SK-N-SH treated with all-trans-retinoic acid at 6 μM for 48 hours (cell line): ENCODE results near the gene BRD1.

Experiments used
- ATAC-seq: fragments of 200-7000 bp; cut with Tn5 transposase; 3 replicates; pipeline ENCODE4 v1.9.1; 2020; ENCODE audit warnings: mild to moderate bottlenecking, moderate library complexity
- ARNTL ChIP-seq: fragments of 450-650 bp; formaldehyde crosslinking; IDR thresholded peaks from 2 replicates; pipeline ENCODE4 v1.5.0; 2020; ENCODE audit warnings: low read depth, mild to moderate bottlenecking, moderate library complexity, borderline replicate concordance
- BACH2 ChIP-seq: fragments of 250-450 bp; sonication (Bioruptor Pico); IDR thresholded peaks from 2 replicates; pipeline ENCODE4 v1.9.0; 2021; ENCODE audit warnings: mild to moderate bottlenecking, borderline replicate concordance
- CSDC2 ChIP-seq: fragments of 250-450 bp; sonication (Bioruptor Pico); IDR thresholded peaks from 2 replicates; pipeline ENCODE4 v1.5.0; 2020; ENCODE audit warnings: mild to moderate bottlenecking, moderate library complexity
- ESRRG ChIP-seq: fragments of 250-450 bp; sonication (Bioruptor Pico); IDR thresholded peaks from 2 replicates; pipeline ENCODE4 v1.6.1; 2021; ENCODE audit warnings: mild to moderate bottlenecking
- GLIS3 ChIP-seq: fragments of 250-450 bp; sonication (Bioruptor Pico); IDR thresholded peaks from 2 replicates; pipeline ENCODE4 v1.5.0; 2020; ENCODE audit warnings: mild to moderate bottlenecking, moderate library complexity
- ISL1 ChIP-seq: fragments of 250-450 bp; sonication (Bioruptor Pico); IDR thresholded peaks from 2 replicates; pipeline ENCODE4 v2.1.2; 2022; ENCODE audit warnings: mild to moderate bottlenecking, moderate library complexity
- OSR1 ChIP-seq: fragments of 250-450 bp; sonication (Bioruptor Pico); IDR thresholded peaks from 2 replicates; pipeline ENCODE4 v1.8.0; 2022; ENCODE audit warnings: moderate library complexity, mild to moderate bottlenecking, inconsistent platforms
- PPARA ChIP-seq: fragments of 250-450 bp; sonication (Bioruptor Pico); IDR thresholded peaks from 2 replicates; pipeline ENCODE4 v1.5.0; 2020; ENCODE audit warnings: mild to moderate bottlenecking, borderline replicate concordance
- RARB ChIP-seq: fragments of 250-450 bp; sonication (Bioruptor Pico); IDR thresholded peaks from 2 replicates; pipeline ENCODE4 v1.8.0; 2021; ENCODE audit warnings: mild to moderate bottlenecking, moderate library complexity
- SNAI2 ChIP-seq: fragments of 250-450 bp; sonication (Bioruptor Pico); IDR thresholded peaks from 2 replicates; pipeline ENCODE4 v1.5.0; 2020; ENCODE audit warnings: mild to moderate bottlenecking, moderate library complexity
- TCF4 ChIP-seq: fragments of 250-450 bp; sonication (Bioruptor Pico); IDR thresholded peaks from 2 replicates; pipeline ENCODE4 v1.8.0; 2021; ENCODE audit warnings: mild to moderate bottlenecking, moderate library complexity, borderline replicate concordance
- TOX ChIP-seq: fragments of 250-450 bp; sonication (Bioruptor Pico); IDR thresholded peaks from 2 replicates; pipeline ENCODE4 v1.8.0; 2021; ENCODE audit warnings: mild to moderate bottlenecking, moderate library complexity, borderline replicate concordance
- ZC3H10 ChIP-seq: fragments of 250-450 bp; sonication (Bioruptor Pico); IDR thresholded peaks from 2 replicates; pipeline ENCODE4 v1.5.1; 2021; ENCODE audit warnings: mild to moderate bottlenecking, moderate library complexity
- ZFP3 ChIP-seq: fragments of 250-450 bp; sonication (Bioruptor Pico); IDR thresholded peaks from 2 replicates; pipeline ENCODE4 v1.5.0; 2020; ENCODE audit warnings: mild to moderate bottlenecking, moderate library complexity
- ZFP30 ChIP-seq: fragments of 450-650 bp; formaldehyde crosslinking; IDR thresholded peaks from 2 replicates; pipeline ENCODE4 v1.5.0; 2022; ENCODE audit warnings: mild to moderate bottlenecking, moderate library complexity
- ZNF565 ChIP-seq: fragments of 450-650 bp; formaldehyde crosslinking; conservative IDR thresholded peaks from 2 replicates; pipeline ENCODE4 v1.5.0; 2020; ENCODE audit warnings: low read depth, mild to moderate bottlenecking, moderate library complexity
- ZNF70 ChIP-seq: fragments of 450-650 bp; formaldehyde crosslinking; IDR thresholded peaks from 2 replicates; pipeline ENCODE4 v1.5.0; 2020; ENCODE audit warnings: mild to moderate bottlenecking, moderate library complexity
- ZNF8 ChIP-seq: fragments of 450-650 bp; formaldehyde crosslinking; IDR thresholded peaks from 2 replicates; pipeline ENCODE4 v1.5.0; 2020; ENCODE audit warnings: mild to moderate bottlenecking, moderate library complexity
- TF ChIP-seq, protein P1 (sequence below): fragments of 250-450 bp; sonication (Bioruptor Pico); IDR thresholded peaks from 2 replicates; pipeline ENCODE4 v1.5.1; 2021; ENCODE audit warnings: mild to moderate bottlenecking, moderate library complexity
- TF ChIP-seq, protein P2 (sequence below): fragments of 250-450 bp; sonication (Bioruptor Pico); IDR thresholded peaks from 2 replicates; pipeline ENCODE4 v1.5.0; 2020; ENCODE audit warnings: mild to moderate bottlenecking, moderate library complexity
- TF ChIP-seq, protein P3 (sequence below): fragments of 250-450 bp; sonication (Bioruptor Pico); IDR thresholded peaks from 2 replicates; pipeline ENCODE4 v1.5.1; 2020; ENCODE audit warnings: low read depth, mild to moderate bottlenecking, moderate library complexity
- TF ChIP-seq, protein P4 (sequence below): fragments of 250-450 bp; sonication (Bioruptor Pico); IDR thresholded peaks from 2 replicates; pipeline ENCODE4 v1.8.0; 2020; ENCODE audit warnings: mild to moderate bottlenecking, moderate library complexity, borderline replicate concordance

The BRD1 gene

DNA sequence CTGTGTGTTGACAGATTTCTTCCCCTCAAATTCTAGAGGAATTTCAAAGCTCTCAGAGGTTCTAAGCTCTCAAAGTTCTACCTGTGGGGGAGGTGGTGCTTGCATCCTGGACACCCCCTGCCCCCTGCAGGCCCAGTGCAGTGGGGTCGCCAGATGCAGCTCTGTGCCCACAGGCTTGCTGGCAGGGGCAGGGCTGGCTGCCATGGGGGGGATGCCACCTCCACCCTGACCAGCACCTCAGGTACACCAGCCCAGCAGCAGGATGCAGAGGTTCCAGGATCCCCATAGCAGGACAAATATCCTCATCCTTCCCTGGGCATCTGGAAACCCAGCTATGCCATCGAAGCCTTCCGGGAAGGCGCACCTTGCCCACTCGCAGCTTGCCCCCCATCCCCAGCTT, 91.1 kb downstream of the BRD1 start:
- TF ChIP-seq ZFP30 (CRISPR knock-in tag) (no peak), CSDC2 (no peak), TCF4 (no peak), SNAI2 (CRISPR knock-in tag) (no peak), ZFP3 (CRISPR knock-in tag) (no peak), ISL1 (no peak), RARB (no peak)
- TF ChIP-seq, protein P1, sequence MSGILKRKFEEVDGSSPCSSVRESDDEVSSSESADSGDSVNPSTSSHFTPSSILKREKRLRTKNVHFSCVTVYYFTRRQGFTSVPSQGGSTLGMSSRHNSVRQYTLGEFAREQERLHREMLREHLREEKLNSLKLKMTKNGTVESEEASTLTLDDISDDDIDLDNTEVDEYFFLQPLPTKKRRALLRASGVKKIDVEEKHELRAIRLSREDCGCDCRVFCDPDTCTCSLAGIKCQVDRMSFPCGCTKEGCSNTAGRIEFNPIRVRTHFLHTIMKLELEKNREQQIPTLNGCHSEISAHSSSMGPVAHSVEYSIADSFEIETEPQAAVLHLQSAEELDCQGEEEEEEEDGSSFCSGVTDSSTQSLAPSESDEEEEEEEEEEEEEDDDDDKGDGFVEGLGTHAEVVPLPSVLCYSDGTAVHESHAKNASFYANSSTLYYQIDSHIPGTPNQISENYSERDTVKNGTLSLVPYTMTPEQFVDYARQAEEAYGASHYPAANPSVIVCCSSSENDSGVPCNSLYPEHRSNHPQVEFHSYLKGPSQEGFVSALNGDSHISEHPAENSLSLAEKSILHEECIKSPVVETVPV (CRISPR knock-in tag) = no peak
- TF ChIP-seq, protein P2, sequence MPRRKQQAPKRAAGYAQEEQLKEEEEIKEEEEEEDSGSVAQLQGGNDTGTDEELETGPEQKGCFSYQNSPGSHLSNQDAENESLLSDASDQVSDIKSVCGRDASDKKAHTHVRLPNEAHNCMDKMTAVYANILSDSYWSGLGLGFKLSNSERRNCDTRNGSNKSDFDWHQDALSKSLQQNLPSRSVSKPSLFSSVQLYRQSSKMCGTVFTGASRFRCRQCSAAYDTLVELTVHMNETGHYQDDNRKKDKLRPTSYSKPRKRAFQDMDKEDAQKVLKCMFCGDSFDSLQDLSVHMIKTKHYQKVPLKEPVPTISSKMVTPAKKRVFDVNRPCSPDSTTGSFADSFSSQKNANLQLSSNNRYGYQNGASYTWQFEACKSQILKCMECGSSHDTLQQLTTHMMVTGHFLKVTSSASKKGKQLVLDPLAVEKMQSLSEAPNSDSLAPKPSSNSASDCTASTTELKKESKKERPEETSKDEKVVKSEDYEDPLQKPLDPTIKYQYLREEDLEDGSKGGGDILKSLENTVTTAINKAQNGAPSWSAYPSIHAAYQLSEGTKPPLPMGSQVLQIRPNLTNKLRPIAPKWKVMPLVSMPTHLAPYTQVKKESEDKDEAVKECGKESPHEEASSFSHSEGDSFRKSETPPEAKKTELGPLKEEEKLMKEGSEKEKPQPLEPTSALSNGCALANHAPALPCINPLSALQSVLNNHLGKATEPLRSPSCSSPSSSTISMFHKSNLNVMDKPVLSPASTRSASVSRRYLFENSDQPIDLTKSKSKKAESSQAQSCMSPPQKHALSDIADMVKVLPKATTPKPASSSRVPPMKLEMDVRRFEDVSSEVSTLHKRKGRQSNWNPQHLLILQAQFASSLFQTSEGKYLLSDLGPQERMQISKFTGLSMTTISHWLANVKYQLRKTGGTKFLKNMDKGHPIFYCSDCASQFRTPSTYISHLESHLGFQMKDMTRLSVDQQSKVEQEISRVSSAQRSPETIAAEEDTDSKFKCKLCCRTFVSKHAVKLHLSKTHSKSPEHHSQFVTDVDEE (CRISPR knock-in tag) = no peak
- TF ChIP-seq, protein P3, sequence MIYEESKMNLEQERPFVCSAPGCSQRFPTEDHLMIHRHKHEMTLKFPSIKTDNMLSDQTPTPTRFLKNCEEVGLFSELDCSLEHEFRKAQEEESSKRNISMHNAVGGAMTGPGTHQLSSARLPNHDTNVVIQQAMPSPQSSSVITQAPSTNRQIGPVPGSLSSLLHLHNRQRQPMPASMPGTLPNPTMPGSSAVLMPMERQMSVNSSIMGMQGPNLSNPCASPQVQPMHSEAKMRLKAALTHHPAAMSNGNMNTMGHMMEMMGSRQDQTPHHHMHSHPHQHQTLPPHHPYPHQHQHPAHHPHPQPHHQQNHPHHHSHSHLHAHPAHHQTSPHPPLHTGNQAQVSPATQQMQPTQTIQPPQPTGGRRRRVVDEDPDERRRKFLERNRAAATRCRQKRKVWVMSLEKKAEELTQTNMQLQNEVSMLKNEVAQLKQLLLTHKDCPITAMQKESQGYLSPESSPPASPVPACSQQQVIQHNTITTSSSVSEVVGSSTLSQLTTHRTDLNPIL (CRISPR knock-in tag) = no peak
- ATAC-seq = no peak

DNA sequence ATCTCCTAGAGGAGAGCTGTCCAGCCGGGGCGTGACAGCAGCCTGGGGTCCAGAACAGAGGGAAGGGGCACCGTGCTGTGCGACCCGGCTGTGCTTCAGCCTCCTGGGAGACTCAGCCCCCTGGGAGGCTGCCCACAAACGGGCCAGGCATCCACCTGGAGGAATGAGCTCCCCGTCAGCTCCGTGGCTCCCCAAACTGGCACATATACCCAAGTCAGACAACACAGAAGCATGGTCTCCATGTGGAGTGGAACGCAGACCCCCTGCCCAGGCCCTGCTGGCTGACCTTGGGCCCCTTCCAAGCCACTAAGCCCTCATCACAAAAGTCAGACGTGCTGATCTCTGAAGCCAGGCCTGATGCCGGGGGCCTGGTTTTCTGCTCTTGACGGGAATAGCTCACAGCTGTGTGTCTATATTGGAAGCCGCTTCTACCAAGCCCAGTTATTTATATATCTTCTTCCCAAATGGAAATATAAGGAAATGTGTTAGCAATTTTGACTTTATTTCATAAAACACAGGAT, 91.7 kb downstream of the BRD1 start:
- TF ChIP-seq ESRRG (CRISPR knock-in tag) = no peak
- TF ChIP-seq ZNF565 (CRISPR knock-in tag) = no peak
- no peak for TF ChIP-seq ISL1
- TF ChIP-seq BACH2 (CRISPR knock-in tag) = no peak
- TF ChIP-seq OSR1 = no peak
- TF ChIP-seq, protein P2 (CRISPR knock-in tag) = no peak
- no peak for TF ChIP-seq GLIS3 (CRISPR knock-in tag)
- TF ChIP-seq PPARA (CRISPR knock-in tag) = no peak
- ATAC-seq = no peak

- ATAC-seq = peak; percentile 18; the same call in 1 of the 3 replicates
- no peak for TF ChIP-seq ARNTL (CRISPR knock-in tag)
- TF ChIP-seq ZNF8 (CRISPR knock-in tag) = no peak
- no peak for TF ChIP-seq ZC3H10 (CRISPR knock-in tag)
- no peak for TF ChIP-seq PPARA (CRISPR knock-in tag)
- TF ChIP-seq BACH2 (CRISPR knock-in tag) = no peak
- TF ChIP-seq ZNF70 = no peak
- no peak for TF ChIP-seq GLIS3 (CRISPR knock-in tag)
- no peak for TF ChIP-seq ESRRG (CRISPR knock-in tag)
- TF ChIP-seq, protein P2 (CRISPR knock-in tag) = no peak
- no peak for TF ChIP-seq OSR1
- no peak for TF ChIP-seq ZNF565 (CRISPR knock-in tag)
- TF ChIP-seq CSDC2 = no peak
- no peak for TF ChIP-seq TCF4
- no peak for TF ChIP-seq ZFP3 (CRISPR knock-in tag)
- no peak for TF ChIP-seq RARB
- no peak for TF ChIP-seq ISL1
- no peak for TF ChIP-seq TOX (CRISPR knock-in tag)
- TF ChIP-seq, protein P4, sequence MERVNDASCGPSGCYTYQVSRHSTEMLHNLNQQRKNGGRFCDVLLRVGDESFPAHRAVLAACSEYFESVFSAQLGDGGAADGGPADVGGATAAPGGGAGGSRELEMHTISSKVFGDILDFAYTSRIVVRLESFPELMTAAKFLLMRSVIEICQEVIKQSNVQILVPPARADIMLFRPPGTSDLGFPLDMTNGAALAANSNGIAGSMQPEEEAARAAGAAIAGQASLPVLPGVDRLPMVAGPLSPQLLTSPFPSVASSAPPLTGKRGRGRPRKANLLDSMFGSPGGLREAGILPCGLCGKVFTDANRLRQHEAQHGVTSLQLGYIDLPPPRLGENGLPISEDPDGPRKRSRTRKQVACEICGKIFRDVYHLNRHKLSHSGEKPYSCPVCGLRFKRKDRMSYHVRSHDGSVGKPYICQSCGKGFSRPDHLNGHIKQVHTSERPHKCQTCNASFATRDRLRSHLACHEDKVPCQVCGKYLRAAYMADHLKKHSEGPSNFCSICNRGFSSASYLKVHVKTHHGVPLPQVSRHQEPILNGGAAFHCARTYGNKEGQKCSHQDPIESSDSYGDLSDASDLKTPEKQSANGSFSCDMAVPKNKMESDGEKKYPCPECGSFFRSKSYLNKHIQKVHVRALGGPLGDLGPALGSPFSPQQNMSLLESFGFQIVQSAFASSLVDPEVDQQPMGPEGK (CRISPR knock-in tag) = no peak
Measured at GRCh38 chr22:49735411-49735900, 92.2 kb downstream of the BRD1 start.
